Renal cortex interstitium (tissue), 11 donors: ENCODE measurements around the gene GTF2I. TPM values are rescaled to one million over a fixed set of nuclear protein-coding genes. Genes with fewer than 3 reads are reported as not detected.
"Not testable (repeated sequence)": the region's sequence is repeated elsewhere in the genome, so short reads cannot be mapped to it uniquely, and the experiment has no call there.

ENCODE experiments used
- DNase-seq, 11 donors: peaks; one replicate each; pipeline ENCODE4 v3.0.0-alpha.2; 2013; ENCODE audit warnings: low read depth in 9 of 11, low spot score in 4 of 11; ENCODE audit errors: extremely low read depth in 1 of 11
- polyA plus RNA-seq, 3 donors: library from polyadenylated mRNA; unstranded; fragments of 120-200 nt; gene quantifications; one replicate each; pipeline ENCODE4 v1.2.1, GENCODE V29; 2013; ENCODE audit not compliant: insufficient read length in 3 of 3

GTF2I gene
- polyA plus RNA-seq, 3 donors = 314 to 450 (median 355) TPM

DNA sequence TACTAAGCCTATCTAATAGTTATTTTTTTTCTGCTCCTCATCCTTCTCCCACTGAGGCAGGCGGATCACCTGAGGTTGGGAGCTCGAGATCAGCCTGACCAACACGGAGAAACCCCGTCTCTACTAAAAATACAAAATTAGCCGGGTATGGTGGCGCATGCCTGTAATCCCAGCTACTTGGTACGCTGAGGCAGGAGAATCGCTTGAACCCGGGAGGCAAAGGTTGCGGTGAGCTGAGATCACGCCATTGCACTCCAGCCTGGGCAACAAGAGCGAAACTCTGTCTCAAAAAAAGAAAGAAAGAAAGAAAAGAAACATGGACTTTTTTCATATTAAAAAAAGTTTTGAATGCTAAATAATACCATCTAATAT lies 6.4 kb upstream of the GTF2I start:
- DNase-seq = not testable (repeated sequence)

DNA sequence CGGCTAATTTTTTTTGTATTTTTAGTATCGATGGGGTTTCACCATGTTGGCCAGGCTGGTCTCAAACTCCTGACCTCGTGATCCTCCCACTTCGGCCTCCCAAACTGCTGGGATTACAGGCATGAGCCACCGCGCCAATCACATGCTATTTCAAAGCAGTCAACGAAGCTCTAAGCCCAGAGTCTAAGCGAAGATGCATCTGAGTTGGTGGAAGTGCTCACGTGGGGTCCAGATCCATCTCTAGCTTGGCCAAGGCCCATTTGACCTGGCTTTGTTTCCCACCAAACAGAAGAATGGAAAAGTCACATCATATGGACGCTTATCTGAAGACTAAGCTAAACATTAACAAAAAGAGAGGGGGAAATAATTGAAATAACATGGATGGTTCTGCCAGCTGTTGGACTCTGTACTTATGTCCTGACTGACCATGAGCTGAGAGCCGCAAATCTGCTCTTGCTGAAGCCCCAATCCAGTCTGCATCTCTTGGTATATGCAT lies 3.8 kb upstream of the GTF2I start:
- DNase-seq = no peak

DNA sequence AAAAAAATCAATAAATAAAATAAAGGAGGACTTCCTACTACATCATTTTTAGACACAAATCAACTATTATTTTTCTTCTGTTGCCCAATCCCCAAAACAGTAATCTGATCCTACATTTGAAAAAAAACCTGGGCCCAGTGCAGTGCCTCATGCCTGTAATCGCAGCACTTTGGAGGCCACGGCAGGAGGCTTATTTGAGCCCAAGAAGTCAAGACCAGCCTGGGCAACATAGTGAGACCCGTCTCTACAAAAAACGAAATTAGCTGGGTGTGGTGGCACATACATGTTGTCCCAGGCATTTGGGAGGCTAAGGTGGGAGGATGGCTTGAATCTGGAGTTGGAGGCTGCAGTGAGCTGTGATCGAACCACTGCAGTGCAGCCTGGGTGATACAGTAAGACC lies 2.7 kb upstream of the GTF2I start:
- DNase-seq = no peak

DNA sequence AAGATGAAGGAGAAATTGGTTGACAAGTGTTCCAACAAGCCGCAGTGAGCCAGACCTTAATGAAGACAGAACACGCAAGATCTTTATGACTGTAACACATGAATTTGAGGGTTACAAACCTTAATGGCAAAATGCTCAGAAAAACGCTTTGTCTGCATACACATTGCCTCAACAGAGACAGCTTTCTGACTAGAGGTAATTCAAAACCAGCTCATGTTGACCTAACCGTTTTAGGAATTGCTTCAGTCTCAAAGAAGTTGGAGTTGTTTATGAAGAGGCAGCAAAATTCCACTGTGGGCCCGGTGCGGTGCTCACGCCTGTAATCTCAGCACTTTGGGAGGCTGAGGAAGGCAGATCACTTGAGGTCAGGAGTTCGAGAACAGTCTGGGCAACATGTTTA lies 2.2 kb upstream of the GTF2I start:
- DNase-seq = peak in 2 of 11 donors; percentile 57 to 59

DNA sequence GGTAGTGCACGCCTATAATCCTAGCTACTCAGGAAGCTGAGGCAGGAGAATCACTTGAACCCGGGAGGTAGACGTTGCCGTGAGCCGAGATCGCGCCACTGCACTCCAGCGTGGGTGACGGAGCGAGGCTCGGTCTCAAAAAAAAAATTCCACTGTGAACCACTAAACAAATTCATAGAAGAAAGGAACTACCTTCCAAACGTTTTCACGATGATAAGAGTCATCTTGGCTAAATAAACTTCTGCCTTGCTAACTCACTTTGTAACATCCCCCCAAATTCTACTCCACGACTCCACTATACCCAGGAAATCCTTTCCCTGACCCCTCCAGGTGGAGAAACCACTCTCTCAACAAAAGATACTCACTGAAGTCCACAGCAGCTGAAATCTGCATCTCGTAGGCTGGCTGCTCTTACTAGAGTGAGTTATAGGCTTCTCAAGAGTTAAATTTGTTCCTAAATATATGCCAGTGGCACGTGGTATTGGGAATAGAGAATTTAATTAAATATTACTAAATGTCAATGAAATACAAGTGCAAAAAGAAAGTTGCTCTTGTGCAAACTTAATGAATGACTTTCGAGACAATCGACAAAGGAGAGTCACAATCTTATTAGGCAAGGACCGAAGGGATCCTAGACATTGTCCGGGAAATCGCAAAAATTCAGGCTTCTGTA lies 1.6 kb upstream of the GTF2I start:
- no peak for DNase-seq

DNA sequence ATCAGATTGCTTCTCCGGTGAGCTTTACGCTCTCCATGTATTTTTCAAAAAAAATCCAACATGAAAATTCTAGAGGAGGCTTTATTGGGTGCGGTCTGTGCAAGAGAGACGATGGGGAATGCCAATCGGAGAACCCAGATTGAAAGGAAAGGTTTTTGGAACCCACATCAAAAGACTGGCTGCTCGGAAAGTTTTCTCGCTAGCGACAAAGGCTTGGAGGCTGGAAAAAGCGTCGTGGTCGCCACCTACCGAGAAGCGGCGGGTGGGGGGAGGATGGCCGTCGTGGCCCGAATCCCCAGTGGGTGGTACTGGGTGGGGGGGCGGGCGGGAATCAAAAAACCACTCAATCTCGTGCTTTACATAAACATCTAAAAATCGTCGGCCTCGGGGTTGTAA lies 1.1 kb upstream of the GTF2I start:
- peak in 3 of 11 donors; percentile 29 to 62 (median 48) for DNase-seq

DNA sequence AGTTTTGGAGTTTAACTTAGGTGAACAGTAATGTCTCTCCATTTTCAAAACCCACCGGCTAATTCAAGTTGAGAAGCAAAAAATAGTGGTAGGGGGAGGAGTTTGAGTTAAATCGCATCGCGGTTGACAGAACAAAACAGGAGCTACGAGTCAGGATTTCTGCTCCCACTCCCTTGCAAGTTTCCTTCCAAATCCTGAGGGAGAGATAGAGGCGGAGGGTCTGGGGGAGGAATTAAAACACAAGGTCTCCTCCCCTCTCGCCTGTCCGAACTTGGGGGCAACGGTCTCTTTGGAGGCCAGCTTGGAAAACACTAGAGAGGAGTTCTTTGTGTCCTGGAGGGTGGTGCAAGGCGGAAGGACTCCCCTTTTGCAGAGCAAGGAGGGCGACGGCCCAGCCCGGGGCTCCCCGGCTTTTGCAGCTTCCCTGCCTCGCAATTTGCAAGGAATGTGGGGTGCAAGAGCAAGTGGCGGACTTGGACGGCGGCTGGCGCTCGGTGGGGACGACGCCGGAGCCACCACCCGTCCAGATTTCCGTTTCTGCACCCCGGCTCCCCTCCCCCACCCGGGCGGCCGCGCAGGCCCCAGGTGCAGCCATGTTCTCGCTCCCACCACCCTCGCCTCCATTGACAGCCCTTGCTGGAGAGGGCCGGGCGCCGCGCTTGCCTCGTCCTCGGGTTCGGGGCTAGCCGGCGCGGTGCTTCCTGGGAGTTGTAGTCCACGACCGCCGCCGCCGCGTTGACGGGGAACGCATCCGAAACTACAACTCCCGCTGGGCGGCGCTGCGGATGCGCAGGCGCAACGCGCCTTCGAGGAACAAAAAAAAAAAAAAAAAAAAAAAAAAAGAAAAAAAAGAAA lies 454 bp upstream of the GTF2I start:
- DNase-seq = peak; percentile 91 to 99 (median 96)

DNA sequence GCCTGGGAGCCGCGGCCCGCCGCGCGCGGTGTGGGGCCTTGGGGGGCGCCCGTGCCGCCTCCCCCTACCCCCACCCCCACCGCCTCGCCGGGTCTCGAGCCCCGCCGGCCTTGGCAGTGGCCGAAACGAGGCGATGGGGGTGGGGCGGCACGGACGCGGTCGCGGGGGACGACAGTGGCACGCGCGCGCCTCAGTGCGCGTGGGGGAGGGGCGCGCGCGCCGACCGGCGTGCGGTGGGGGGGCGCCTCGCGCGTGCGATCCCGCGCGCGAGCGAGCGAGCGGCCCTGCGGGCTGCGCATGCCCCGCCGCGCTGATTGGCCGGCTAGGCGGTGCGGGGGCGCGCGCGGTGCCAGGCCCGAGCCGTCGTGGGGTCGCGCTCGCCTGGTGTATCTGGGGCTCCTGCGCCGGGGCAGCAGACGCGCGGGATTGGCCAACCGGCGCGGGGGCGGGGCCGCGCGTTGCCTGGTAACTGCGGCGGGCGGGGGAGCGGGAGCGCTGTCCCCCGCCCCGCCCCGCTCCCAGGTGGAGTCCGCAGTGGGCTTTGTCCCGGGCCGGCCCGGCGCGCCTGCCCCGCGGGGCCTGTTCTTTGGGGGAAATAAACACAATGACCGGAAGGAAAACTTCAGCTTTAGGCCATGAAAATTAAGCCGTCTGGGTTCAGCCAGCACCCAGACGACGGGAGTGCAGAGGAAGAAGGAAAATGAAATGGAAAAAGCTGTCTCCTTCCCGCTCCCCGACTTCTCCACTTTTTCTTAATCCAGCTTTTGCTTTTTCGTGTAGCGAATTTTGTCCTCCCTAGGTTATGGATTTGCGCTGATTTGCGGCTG lies 873 bp downstream of the GTF2I start:
- peak in 9 of 11 donors; percentile 60 to 93 (median 88) for DNase-seq

DNA sequence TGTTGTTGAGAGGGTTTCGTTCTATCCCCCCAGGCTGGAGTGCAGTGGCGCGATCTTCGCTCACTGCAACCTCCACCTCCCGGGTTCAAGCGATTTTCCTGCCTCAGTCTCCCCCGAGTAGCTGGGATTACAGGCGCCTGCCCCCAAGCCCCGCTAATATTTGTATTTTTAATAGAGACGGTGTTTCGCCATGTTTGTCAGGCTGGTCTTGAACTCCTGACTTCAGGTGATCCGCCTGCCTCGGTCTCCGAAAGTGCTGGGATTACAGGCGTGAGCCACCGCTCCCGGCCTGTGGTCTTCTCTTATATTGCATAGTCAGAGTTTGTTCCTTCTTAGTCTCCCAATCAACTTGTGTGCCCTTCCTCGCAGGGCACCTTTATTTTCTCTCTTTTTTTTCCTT lies 2.7 kb downstream of the GTF2I start:
- DNase-seq = not testable (repeated sequence)

DNA sequence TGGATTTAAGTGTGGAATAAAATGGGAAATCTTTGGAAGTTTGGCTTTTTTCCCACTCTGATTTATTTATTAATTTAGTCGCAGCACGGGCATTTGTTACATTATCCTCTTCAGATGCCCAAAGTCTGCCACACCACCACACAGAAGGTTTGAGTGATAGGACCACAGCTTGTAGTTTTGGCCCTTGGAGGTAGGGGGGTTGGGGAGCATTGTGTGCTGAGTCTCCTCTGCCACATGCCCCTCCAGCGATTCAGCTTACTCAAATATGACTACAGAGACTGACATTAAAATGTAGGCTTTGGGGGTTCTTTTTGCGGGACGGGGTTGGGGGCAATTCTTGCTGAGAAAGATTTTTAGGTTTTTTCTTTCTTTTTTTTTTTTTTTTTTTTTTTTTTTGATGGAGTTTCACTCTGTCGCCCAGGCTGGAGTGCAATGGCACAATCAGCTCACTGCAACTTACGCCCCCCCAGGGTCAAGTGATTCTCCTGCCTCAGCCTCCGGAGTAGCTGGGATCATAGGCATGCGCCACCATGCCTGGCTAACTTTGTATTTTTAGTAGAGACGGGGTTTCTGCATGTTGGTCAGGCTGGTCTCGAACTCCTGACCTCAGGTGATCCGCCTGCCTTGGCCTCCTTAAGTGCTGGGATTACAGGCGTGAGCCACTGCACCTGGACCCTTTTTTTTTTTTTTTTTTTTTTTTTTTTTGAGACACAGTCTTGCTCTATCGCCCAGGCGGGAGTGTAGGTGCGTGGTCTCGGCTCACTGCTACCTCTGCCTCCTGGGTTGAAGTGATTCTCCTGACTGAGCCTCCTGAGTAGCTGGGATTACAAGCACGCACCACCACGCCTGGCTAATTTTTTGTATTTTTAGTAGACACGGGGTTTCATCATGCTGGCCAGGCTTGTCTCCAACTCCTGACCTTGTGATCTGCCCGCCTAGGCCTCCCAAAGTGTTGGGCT lies 4.6 kb downstream of the GTF2I start:
- DNase-seq = not testable (repeated sequence)

DNA sequence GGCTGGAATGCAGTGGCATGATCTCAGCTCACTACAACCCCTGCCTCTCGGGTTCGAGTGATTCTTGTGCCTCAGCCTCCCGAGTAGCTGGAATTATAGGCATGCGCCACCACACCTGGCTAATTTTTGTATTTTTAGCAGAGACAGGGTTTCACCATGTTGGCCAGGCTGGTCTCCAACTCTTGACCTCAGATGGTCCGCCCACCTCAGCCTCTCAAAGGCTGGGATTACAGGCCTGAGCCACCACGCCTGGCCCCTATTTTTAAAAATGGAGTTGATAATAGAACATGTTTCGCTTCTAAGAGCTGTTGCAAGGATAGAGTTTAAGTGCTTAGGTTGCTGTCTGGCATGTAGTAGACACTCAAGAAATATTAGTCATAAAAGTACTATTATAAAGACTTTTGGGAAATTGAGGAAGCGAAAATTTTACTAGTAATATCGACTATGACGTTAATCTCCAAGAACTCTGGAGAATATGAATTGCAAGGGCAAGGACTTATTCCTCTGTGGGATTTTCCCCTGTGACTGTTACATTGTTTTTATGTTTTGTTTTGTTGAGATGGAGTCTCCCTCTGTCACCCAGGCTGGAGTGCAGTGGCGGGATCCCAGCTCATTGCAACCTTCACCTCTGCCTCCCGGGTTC lies 7.9 kb downstream of the GTF2I start:
- DNase-seq = no peak

DNA sequence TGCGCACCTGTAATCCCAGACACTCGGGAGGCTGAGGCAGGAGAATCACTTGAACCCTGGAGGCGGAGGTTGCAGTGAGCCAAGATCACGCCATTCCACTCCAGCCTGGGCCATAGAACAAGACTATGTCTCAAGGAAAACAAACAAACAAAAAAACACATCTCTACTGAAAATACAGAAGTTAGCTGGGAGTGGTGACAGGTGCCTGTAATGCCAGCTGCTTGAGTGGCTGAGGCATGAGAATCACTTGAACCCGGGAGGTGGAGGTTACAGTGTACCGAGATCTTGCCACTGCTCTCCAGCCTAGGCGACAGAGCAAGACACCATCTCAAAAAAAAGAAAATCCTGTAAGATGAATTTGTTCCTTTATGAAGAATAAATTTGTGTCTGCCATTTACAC lies 9.5 kb downstream of the GTF2I start:
- DNase-seq = not testable (repeated sequence)

DNA sequence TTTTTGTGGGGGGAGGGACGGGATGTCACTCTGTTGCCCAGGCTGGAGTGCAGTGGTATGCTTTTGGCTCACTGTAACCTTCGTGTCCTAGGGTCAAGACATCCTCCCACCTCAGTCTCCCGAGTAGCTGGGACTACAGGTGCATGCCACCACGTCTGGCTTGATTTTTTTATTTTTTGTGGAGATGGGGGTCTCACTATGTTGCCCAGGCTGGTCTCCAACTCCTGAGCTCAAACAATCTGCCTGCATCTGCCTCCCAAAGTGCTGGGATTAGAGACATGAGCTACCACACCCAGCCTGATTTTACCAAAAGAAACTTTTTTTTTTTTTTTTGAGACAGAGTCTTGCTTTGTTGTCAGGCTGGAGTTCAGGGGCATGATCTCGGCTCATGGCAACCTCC lies 10.0 kb downstream of the GTF2I start:
- not testable (repeated sequence) for DNase-seq

DNA sequence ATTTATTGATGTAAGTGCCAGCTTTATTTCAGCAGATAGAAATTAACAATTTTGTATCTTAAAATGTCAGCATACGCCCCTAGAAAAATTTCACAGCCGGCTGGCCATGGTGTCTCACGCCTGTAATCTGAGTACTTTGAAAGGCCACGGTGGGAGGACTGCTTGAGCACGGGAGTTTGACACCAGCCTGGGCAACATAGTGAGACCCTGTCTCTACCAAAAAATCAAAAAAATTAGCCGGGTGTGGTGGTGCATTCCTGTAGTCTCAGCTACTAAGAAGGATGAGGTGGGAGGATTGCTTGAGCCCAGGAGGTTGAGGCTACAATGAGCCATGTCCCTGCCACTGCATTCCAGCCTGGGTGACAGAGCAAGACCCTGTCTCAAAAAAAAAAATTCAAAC lies 14.1 kb downstream of the GTF2I start:
- no peak for DNase-seq

DNA sequence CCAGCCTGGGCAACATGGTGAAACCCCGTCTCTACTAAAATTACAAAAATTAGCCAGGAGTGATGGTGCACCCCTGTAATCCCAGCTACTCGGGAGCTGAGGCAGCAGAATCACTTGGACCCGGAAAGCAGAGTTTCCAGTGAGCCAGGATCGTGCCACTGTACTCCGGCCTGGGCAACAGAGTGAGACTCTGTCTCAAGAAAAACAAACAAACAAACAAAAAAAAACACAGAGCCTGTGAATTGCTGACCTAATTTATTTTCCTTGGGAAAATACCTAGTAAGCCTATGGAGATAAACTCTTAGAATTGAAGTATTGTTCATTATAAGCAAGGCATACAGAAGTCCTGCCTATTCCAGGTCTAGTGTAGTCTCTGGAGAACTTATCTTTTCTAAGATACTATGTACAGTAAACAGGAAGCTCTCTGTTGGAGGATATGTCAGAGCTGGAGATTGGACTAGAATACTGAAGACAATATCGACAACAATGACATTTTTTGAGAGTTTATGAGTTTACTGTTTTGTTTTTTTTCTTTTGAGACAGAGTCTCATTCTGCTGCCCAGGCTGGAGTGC lies 14.9 kb downstream of the GTF2I start:
- no peak for DNase-seq

DNA sequence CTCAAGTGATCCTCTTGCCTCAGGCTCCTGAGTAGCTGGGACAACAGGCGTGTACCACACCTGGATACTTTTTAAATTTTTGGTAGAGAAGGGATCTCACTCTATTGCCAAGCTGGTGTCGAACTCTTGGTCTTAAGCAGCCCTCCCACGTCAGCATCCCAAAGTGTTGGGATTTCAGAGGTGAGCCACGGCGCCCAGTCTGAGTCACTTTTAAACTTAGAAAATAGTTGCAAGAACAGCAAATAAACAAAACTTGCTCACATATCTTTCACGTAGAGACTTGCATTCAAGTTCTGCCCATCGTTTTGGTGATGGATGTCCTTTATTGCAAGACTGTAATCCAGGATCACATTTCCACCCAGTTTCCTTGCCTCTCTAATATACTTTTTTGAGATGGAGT lies 16.6 kb downstream of the GTF2I start:
- DNase-seq = no peak

DNA sequence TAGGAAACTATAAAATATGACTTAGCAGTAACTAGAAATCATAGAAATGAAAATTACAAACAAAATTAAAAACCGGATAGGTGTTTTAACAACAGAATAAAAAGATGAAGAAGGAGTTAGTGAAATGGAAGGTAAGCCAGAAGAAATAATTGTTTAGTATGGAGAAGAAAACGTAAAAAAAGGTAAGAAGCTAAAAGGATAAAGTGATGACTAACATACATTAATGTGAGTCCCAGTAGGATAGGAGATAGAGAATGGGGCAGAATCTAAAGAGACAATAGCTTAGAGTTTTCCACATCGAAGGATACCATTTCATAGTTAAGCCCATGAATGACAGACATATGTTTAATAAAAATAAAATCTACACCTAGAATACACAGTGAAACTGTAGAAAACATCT lies 25.3 kb downstream of the GTF2I start:
- DNase-seq = no peak

DNA sequence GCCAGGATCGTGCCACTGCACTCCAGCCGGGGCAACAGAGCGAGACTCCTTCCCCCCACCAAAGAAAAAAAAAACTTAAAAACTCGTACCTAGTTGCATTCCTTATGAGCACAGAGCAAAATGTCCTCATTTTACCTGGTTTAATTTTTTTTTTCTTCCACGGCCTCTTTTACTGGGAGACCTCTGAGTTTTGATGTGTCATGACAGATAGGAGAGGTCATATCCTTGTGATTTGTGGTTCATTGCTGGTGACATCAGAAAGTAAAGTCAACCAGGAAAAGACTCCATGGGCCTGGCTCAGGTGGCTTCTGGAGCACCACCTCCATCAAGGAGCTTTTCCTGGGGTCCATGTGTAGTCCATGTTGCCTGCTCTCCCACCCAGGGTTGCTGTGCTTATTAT lies 26.3 kb downstream of the GTF2I start:
- DNase-seq = no peak
